NK-92 (cell line): ENCODE results near the gene ROCK2.

ENCODE experiments used
- DNase-seq: peaks from one replicate; lab custom pipeline; 2025; ENCODE audit not compliant: unreplicated experiment; lab: John Stamatoyannopoulos, UW

ROCK2 gene

GRCh38 chr2:11312770-11313471 lies 31.5 kb downstream of the ROCK2 start:
- no peak for DNase-seq

- no peak for DNase-seq
Measured at GRCh38 chr2:11311543-11311942, 32.9 kb downstream of the ROCK2 start.

- DNase-seq: no peak
Measured at GRCh38 chr2:11310212-11310611, 34.2 kb downstream of the ROCK2 start.

GRCh38 chr2:11309706-11310105 lies 34.7 kb downstream of the ROCK2 start:
- no peak for DNase-seq

GRCh38 chr2:11307764-11308415 lies 36.5 kb downstream of the ROCK2 start:
- DNase-seq: no peak

- no peak for DNase-seq
Measured at GRCh38 chr2:11305958-11306357, 38.5 kb downstream of the ROCK2 start.

- no peak for DNase-seq
Measured at GRCh38 chr2:11305338-11305737, 39.1 kb downstream of the ROCK2 start.

- DNase-seq: no peak
Measured at GRCh38 chr2:11304476-11304875, 40.0 kb downstream of the ROCK2 start.

GRCh38 chr2:11303290-11304013 lies 41.0 kb downstream of the ROCK2 start:
- no peak for DNase-seq

GRCh38 chr2:11299439-11299838 lies 45.0 kb downstream of the ROCK2 start:
- no peak for DNase-seq

- no peak for DNase-seq
Measured at GRCh38 chr2:11298592-11298991, 45.8 kb downstream of the ROCK2 start.

- no peak for DNase-seq
Measured at GRCh38 chr2:11296401-11296800, 48.0 kb downstream of the ROCK2 start.

- no peak for DNase-seq
Measured at GRCh38 chr2:11292464-11293255, 51.8 kb downstream of the ROCK2 start.

- DNase-seq: no peak
Measured at GRCh38 chr2:11290713-11291112, 53.7 kb downstream of the ROCK2 start.

- no peak for DNase-seq
Measured at GRCh38 chr2:11290211-11290610, 54.2 kb downstream of the ROCK2 start.

- no peak for DNase-seq
Measured at GRCh38 chr2:11288431-11288830, 56.0 kb downstream of the ROCK2 start.

- DNase-seq: no peak
Measured at GRCh38 chr2:11286749-11287148, 57.7 kb downstream of the ROCK2 start.

- DNase-seq: no peak
Measured at GRCh38 chr2:11286323-11286722, 58.1 kb downstream of the ROCK2 start.

- DNase-seq: no peak
Measured at GRCh38 chr2:11285499-11285898, 58.9 kb downstream of the ROCK2 start.

GRCh38 chr2:11281186-11281585 lies 63.2 kb downstream of the ROCK2 start:
- no peak for DNase-seq

GRCh38 chr2:11280713-11281112 lies 63.7 kb downstream of the ROCK2 start:
- no peak for DNase-seq
